Liver (tissue), 9 donors: ENCODE results near the gene CDH13. TPM values are rescaled to one million over a fixed set of nuclear protein-coding genes. Genes with fewer than 3 reads are reported as not detected.

Experiments
- DNase-seq: peaks from one replicate; pipeline ENCODE4 v3.0.0-alpha.2; 2017; ENCODE audit warnings: low spot score
- H3K27ac ChIP-seq, 2 donors: one replicate each; pipeline ENCODE4 v1.7.0; 2013; ENCODE audit warnings: inconsistent platforms in 2 of 2, low read length in 2 of 2, control low read depth in 1 of 2, low read depth in 1 of 2, mild to moderate bottlenecking in 1 of 2
- H3K27me3 ChIP-seq, 4 donors: one replicate each; pipeline versions ENCODE4 v1.6.1 to v1.7.0; 2013; ENCODE audit warnings: low read length in 3 of 4, inconsistent platforms in 1 of 4, mild to moderate bottlenecking in 1 of 4, moderate library complexity in 1 of 4; ENCODE audit not compliant: control insufficient read depth in 4 of 4, insufficient read depth in 4 of 4
- H3K36me3 ChIP-seq, 4 donors: one replicate each; pipeline versions ENCODE4 v1.6.1 to v1.7.0; 2013; ENCODE audit warnings: low read length in 3 of 4, mild to moderate bottlenecking in 3 of 4, low read depth in 1 of 4, moderate library complexity in 1 of 4; ENCODE audit not compliant: control insufficient read depth in 4 of 4, insufficient read depth in 3 of 4
- H3K4me1 ChIP-seq, 4 donors: one replicate each; pipeline versions ENCODE4 v1.6.1 to v1.7.0; 2013; ENCODE audit warnings: low read length in 3 of 4, mild to moderate bottlenecking in 3 of 4, moderate library complexity in 1 of 4; ENCODE audit not compliant: control insufficient read depth in 4 of 4, insufficient read depth in 4 of 4
- H3K4me3 ChIP-seq, 3 donors: one replicate each; pipeline versions ENCODE4 v1.6.1 to v1.7.0; 2013; ENCODE audit warnings: low read length in 3 of 3, control low read depth in 1 of 3, low read depth in 1 of 3, mild to moderate bottlenecking in 1 of 3
- H3K9ac ChIP-seq, 2 donors: one replicate each; pipeline ENCODE4 v1.7.0; 2013; ENCODE audit warnings: low read length in 2 of 2, mild to moderate bottlenecking in 2 of 2, moderate library complexity in 2 of 2, control low read depth in 1 of 2, low read depth in 1 of 2
- H3K9me3 ChIP-seq, 4 donors: one replicate each; pipeline versions ENCODE4 v1.6.1 to v1.7.0; 2013; ENCODE audit warnings: low read length in 3 of 4; ENCODE audit not compliant: control insufficient read depth in 4 of 4
- ATF3 ChIP-seq: IDR thresholded peaks from 2 replicates; pipeline ENCODE4 v1.6.1; 2016; ENCODE audit warnings: antibody characterized with exemption
- CTCF ChIP-seq: fragments of 150-350 bp; IDR thresholded peaks from 2 replicates; pipeline ENCODE4 v1.5.1; 2017; ENCODE audit warnings: improper control_type of control experiment, low read depth, low read length; ENCODE audit not compliant: missing input control
- EGR1 ChIP-seq, 2 donors: IDR thresholded peaks; 2 replicates each; pipeline ENCODE4 v1.6.1; 2016 to 2018; ENCODE audit warnings: antibody characterized with exemption in 2 of 2, low read depth in 2 of 2
- FOXA1 ChIP-seq: IDR thresholded peaks from 2 replicates; pipeline ENCODE4 v1.6.1; 2016; ENCODE audit warnings: antibody characterized with exemption
- FOXA2 ChIP-seq: IDR thresholded peaks from 2 replicates; pipeline ENCODE4 v1.6.1; 2016; ENCODE audit warnings: antibody characterized with exemption
- GABPA ChIP-seq, 2 donors: IDR thresholded peaks in 1 of 2; conservative IDR thresholded peaks in 1 of 2; 2 replicates each; pipeline ENCODE4 v1.6.1; 2016; ENCODE audit warnings: antibody characterized with exemption in 2 of 2, mild to moderate bottlenecking in 1 of 2, moderate library complexity in 1 of 2
- HNF4A ChIP-seq, 2 donors: conservative IDR thresholded peaks; 2 replicates each; pipeline ENCODE4 v1.6.1; 2016; ENCODE audit warnings: antibody characterized with exemption in 2 of 2, mild to moderate bottlenecking in 2 of 2
- HNF4G ChIP-seq: IDR thresholded peaks from 2 replicates; pipeline ENCODE4 v1.6.1; 2016; ENCODE audit warnings: antibody characterized with exemption
- JUND ChIP-seq, 2 donors: IDR thresholded peaks; 2 replicates each; pipeline ENCODE4 v1.6.1; 2016; ENCODE audit warnings: antibody characterized with exemption in 2 of 2
- MAX ChIP-seq: IDR thresholded peaks from 2 replicates; pipeline ENCODE4 v1.6.1; 2016; ENCODE audit warnings: antibody characterized with exemption
- NR2F2 ChIP-seq: IDR thresholded peaks from 2 replicates; pipeline ENCODE4 v1.6.1; 2016; ENCODE audit warnings: antibody characterized with exemption
- RAD21 ChIP-seq, 2 donors: IDR thresholded peaks; 2 replicates each; pipeline ENCODE4 v1.6.1; 2016; ENCODE audit warnings: antibody characterized with exemption in 2 of 2, mild to moderate bottlenecking in 2 of 2
- REST ChIP-seq: IDR thresholded peaks from 2 replicates; pipeline ENCODE4 v1.6.1; 2016; ENCODE audit warnings: antibody characterized with exemption, mild to moderate bottlenecking
- RXRA ChIP-seq, 2 donors: IDR thresholded peaks; 2 replicates each; pipeline ENCODE4 v1.6.1; 2017 to 2018; ENCODE audit warnings: antibody characterized with exemption in 2 of 2, mild to moderate bottlenecking in 1 of 2
- SP1 ChIP-seq: IDR thresholded peaks from 2 replicates; pipeline ENCODE4 v1.6.1; 2018; ENCODE audit warnings: antibody characterized with exemption, mild to moderate bottlenecking
- TAF1 ChIP-seq: conservative IDR thresholded peaks from 2 replicates; pipeline ENCODE4 v1.6.1; 2016; ENCODE audit warnings: antibody characterized with exemption, mild to moderate bottlenecking
- YY1 ChIP-seq: IDR thresholded peaks from 2 replicates; pipeline ENCODE4 v1.6.1; 2016; ENCODE audit warnings: antibody characterized with exemption, mild to moderate bottlenecking
- ZBTB33 ChIP-seq: IDR thresholded peaks from 2 replicates; pipeline ENCODE4 v1.6.1; 2016; ENCODE audit warnings: antibody characterized with exemption
- WGBS: extraction: QIAGEN DNeasy Blood & Tissue Kit; methylation state at CpG from one replicate; pipeline ENCODE4 v1.1.7; 2013; 5-methylcytosine and 5-hydroxymethylcytosine counted together
- polyA plus RNA-seq, 2 donors: library from polyadenylated mRNA; stranded (reverse) in 1 of 2; unstranded in 1 of 2; fragments of 200-250 nt in 1 of 2; fragments of >200 nt in 1 of 2; fragmentation: Nextera tagmentation in 1 of 2; extraction: Ambion mirVana in 1 of 2; gene quantifications; one replicate each; pipeline versions ENCODE4 v1.2.1 to v1.2.3, GENCODE V29; 2013 to 2015
- total RNA-seq, 2 donors: library from RNA; depleted of rRNA; stranded (reverse); fragments of >200 nt; gene quantifications; one replicate each; pipeline ENCODE4 v1.2.3, GENCODE V29; 2014
- donor health status: healthy.
- donor health status: healthy.
- donor health status: healthy.
- donor health status: healthy.
- donor health status: healthy.

The CDH13 gene
- total and polyA plus RNA-seq, 4 donors, result 0.21 to 1.5 (median 0.58) TPM

GRCh38 chr16:83831456-83831987 lies 1204.8 kb downstream of the CDH13 start:
- Histone ChIP-seq H3K4me3 (no peak overlapping the region), H3K27me3 (no peaks in the 10 kb centered on the region), H3K4me1 (no peaks in the 10 kb centered on the region), H3K36me3 (no peaks in the 10 kb centered on the region), H3K27ac (no peak overlapping the region), H3K9ac (no peak overlapping the region), H3K9me3 (no peaks in the 10 kb centered on the region)
- WGBS, result 51% methylated on average over 5 of the region's 5 CpGs
- DNase-seq, result no peak
- no peak for TF ChIP-seq HNF4G
- no peak for TF ChIP-seq ATF3
- no peak for TF ChIP-seq GABPA (IDR thresholded peaks at IDR 0.05 in 1 of 2, conservative IDR thresholded peaks at IDR 0.05 in 1 of 2)
- TF ChIP-seq RXRA (IDR thresholded peaks at IDR 0.05), result no peak
- TF ChIP-seq MAX, result no peak
- no peak for TF ChIP-seq FOXA1
- TF ChIP-seq REST, result no peak
- no peak for TF ChIP-seq YY1
- TF ChIP-seq JUND (IDR thresholded peaks at IDR 0.05), result no peak
- TF ChIP-seq FOXA2, result no peak
- TF ChIP-seq HNF4A (conservative IDR thresholded peaks at IDR 0.05), result no peak

GRCh38 chr16:83833921-83834320 lies 1207.2 kb downstream of the CDH13 start:
- Histone ChIP-seq H3K4me1 (no peaks in the 10 kb centered on the region), H3K9ac (no peak overlapping the region), H3K4me3 (no peak overlapping the region), H3K27me3 (no peaks in the 10 kb centered on the region), H3K9me3 (no peaks in the 10 kb centered on the region), H3K27ac (no peak overlapping the region), H3K36me3 (no peaks in the 10 kb centered on the region)
- 93% methylated on average over 2 of the region's 2 CpGs for WGBS
- DNase-seq, result no peak
- TF ChIP-seq NR2F2 (no peak), HNF4G (no peak), JUND (IDR thresholded peaks at IDR 0.05) (no peak), TAF1 (no peak), HNF4A (conservative IDR thresholded peaks at IDR 0.05) (no peak), RXRA (IDR thresholded peaks at IDR 0.05) (no peak), GABPA (IDR thresholded peaks at IDR 0.05 in 1 of 2, conservative IDR thresholded peaks at IDR 0.05 in 1 of 2) (no peak), ZBTB33 (no peak), SP1 (no peak), EGR1 (IDR thresholded peaks at IDR 0.05; ENCODE audit: low read depth in 2 of 2) (no peak), REST (no peak), CTCF (no peak), FOXA1 (no peak), FOXA2 (no peak), RAD21 (IDR thresholded peaks at IDR 0.05) (no peak), ATF3 (no peak), YY1 (no peak), MAX (no peak)
